Measurements from ENCODE around the gene DDX43. TPM values are rescaled to one million over a fixed set of nuclear protein-coding genes. Genes with fewer than 3 reads are reported as not detected.
A peak's percentile ranks its signal among the peaks of the same experiment; 100 is the strongest.
"Not testable (repeated sequence)": the region's sequence is repeated elsewhere in the genome, so short reads cannot be mapped to it uniquely, and the experiment has no call there.

The DDX43 gene
- total RNA-seq, 1 experiment from 2014 or later: not detected

GRCh38 chr6:73375216-73375615 is 19.4 kb upstream of the DDX43 start:
- POLR2A ChIA-PET: no interaction called here
- intact Hi-C loops (cut with micrococcal nuclease): no loop called here
- DNase-seq (ENCODE audit: unreplicated experiment): no peak
- Mint-ChIP-seq H3K4me1 (ENCODE audit: insufficient read depth, unreplicated experiment) (no peaks in the 10 kb centered on the region), H3K27me3 (ENCODE audit: insufficient read depth, unreplicated experiment) (no peaks in the 10 kb centered on the region), H3K9me3 (ENCODE audit: unreplicated experiment) (no peaks in the 10 kb centered on the region), H3K4me3 (ENCODE audit: unreplicated experiment) (no peak overlapping the region), H3K27ac (ENCODE audit: low read depth, unreplicated experiment) (no peak overlapping the region), H3K36me3 (ENCODE audit: insufficient read depth, unreplicated experiment) (no peaks in the 10 kb centered on the region)
- no TSS peak for BruUV-seq (replicated peaks)
- no peak for TF ChIP-seq CTCF (IDR thresholded peaks at IDR 0.05; ENCODE audit: unreplicated experiment)
- CTCF ChIA-PET: interaction anchor here (0.6 to 5.0 kb wide), 3 partner anchors 11 to 49 kb away, joined by 3 to 26 read pairs (median 6); no protein-coding TSS in a partner anchor

GRCh38 chr6:73377225-73377624 is 17.4 kb upstream of the DDX43 start:
- H3K9me3 Mint-ChIP-seq (ENCODE audit: unreplicated experiment): no peaks in the 10 kb centered on the region
- POLR2A ChIA-PET: no interaction called here
- CTCF ChIA-PET: interaction anchor here (0.6 to 5.0 kb wide), 3 partner anchors 11 to 51 kb away, joined by 4 to 26 read pairs (median 5); no protein-coding TSS in a partner anchor
- no peaks in the 10 kb centered on the region for H3K4me1 Mint-ChIP-seq (ENCODE audit: insufficient read depth, unreplicated experiment)
- no peaks in the 10 kb centered on the region for H3K27me3 Mint-ChIP-seq (ENCODE audit: insufficient read depth, unreplicated experiment)
- intact Hi-C loops (cut with micrococcal nuclease): no loop called here
- H3K36me3 Mint-ChIP-seq (ENCODE audit: insufficient read depth, unreplicated experiment): no peaks in the 10 kb centered on the region
- DNase-seq (ENCODE audit: unreplicated experiment): no peak
- no peak overlapping the region for H3K4me3 Mint-ChIP-seq (ENCODE audit: unreplicated experiment)
- TF ChIP-seq CTCF (IDR thresholded peaks at IDR 0.05; ENCODE audit: unreplicated experiment): no peak
- no TSS peak for BruUV-seq (replicated peaks)
- no peak overlapping the region for H3K27ac Mint-ChIP-seq (ENCODE audit: low read depth, unreplicated experiment)

- H3K27me3 Mint-ChIP-seq (ENCODE audit: insufficient read depth, unreplicated experiment); H3K36me3 Mint-ChIP-seq (ENCODE audit: insufficient read depth, unreplicated experiment); BruUV-seq (replicated peaks); intact Hi-C loops (cut with micrococcal nuclease); H3K27ac Mint-ChIP-seq (ENCODE audit: low read depth, unreplicated experiment); H3K9me3 Mint-ChIP-seq (ENCODE audit: unreplicated experiment); POLR2A ChIA-PET; DNase-seq (ENCODE audit: unreplicated experiment); H3K4me3 Mint-ChIP-seq (ENCODE audit: unreplicated experiment); H3K4me1 Mint-ChIP-seq (ENCODE audit: insufficient read depth, unreplicated experiment): not testable (repeated sequence)
- CTCF ChIA-PET: interaction anchor here (0.6 to 0.7 kb wide), 3 partner anchors 25 to 151 kb away, joined by 3 read pairs; no protein-coding TSS in a partner anchor
Observed at GRCh38 chr6:73381531-73381930, 13.1 kb upstream of the DDX43 start.

- intact Hi-C loops (cut with micrococcal nuclease): no loop called here
- POLR2A ChIA-PET: no interaction called here
- Mint-ChIP-seq H3K4me1 (ENCODE audit: insufficient read depth, unreplicated experiment) (no peaks in the 10 kb centered on the region), H3K27me3 (ENCODE audit: insufficient read depth, unreplicated experiment) (no peaks in the 10 kb centered on the region), H3K36me3 (ENCODE audit: insufficient read depth, unreplicated experiment) (no peaks in the 10 kb centered on the region), H3K9me3 (ENCODE audit: unreplicated experiment) (no peaks in the 10 kb centered on the region), H3K27ac (ENCODE audit: low read depth, unreplicated experiment) (no peak overlapping the region), H3K4me3 (ENCODE audit: unreplicated experiment) (no peak overlapping the region)
- no peak for TF ChIP-seq CTCF (IDR thresholded peaks at IDR 0.05; ENCODE audit: unreplicated experiment)
- no TSS peak for BruUV-seq (replicated peaks)
- DNase-seq (ENCODE audit: unreplicated experiment): peak; percentile 54
- CTCF ChIA-PET: interaction anchor here (0.6 kb wide), 2 partner anchors 282 to 1313 kb away, joined by 3 read pairs; no protein-coding TSS in a partner anchor
Observed at GRCh38 chr6:73382462-73383113, 12.0 kb upstream of the DDX43 start.
